ENCODE results near the gene PIERCE2.

PIERCE2 gene

DNA sequence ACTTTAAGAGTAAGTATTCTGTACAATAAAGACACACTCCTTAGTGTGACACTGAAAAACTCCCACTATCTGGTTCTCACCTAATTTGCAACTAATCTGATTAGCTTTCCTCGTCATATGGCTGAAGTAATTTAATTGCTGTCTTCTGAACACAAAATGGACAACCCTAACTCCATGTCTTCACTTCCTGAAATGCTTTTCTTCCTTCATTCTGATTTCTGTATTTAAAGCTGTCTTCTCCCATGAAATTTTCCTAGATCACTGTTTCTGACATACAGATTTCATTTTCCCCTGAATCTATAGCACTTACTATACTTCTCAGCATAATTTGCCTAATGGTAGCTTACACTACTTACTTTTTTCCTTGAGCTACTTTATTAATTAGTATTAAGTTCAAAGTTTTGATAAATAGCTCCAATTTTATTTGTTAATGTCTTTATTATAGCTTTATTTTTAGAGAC is 6.5 kb upstream of the PIERCE2 start:
- no peak for DNase-seq
- no peaks in the 10 kb centered on the region for H4K20me1 ChIP-seq (ENCODE audit: insufficient read depth, low read length)
- no peaks in the 10 kb centered on the region for H3K27me3 ChIP-seq (replicated peaks; ENCODE audit: insufficient read depth, low read length)
- no peaks in the 10 kb centered on the region for H3K36me3 ChIP-seq (replicated peaks; ENCODE audit: insufficient read depth, low read length)
- no peaks in the 10 kb centered on the region for H3K9me3 ChIP-seq (replicated peaks; ENCODE audit: insufficient read depth, low read length)
- H3K4me1 ChIP-seq (ENCODE audit: low read length): peaks cover 36% of the 10 kb centered on the region
- H3K79me2 ChIP-seq (ENCODE audit: low read length): peaks cover 90% of the 10 kb centered on the region
- H3K4me3 ChIP-seq (ENCODE audit: low read length): no peak overlapping the region
- TF ChIP-seq CTCF (IDR thresholded peaks at IDR 0.05; ENCODE audit: low read length) (no peak), EZH2 (optimal IDR thresholded peaks at IDR 0.05; ENCODE audit: low read depth, low read length) (no peak), EZH2phosphoT487 (IDR thresholded peaks at IDR 0.05; ENCODE audit: low read length) (no peak)
- H3F3A ChIP-seq (ENCODE audit: insufficient read depth, low read length): peaks cover 31% of the 10 kb centered on the region
- no peaks in the 10 kb centered on the region for H3K9me2 ChIP-seq (replicated peaks; ENCODE audit: insufficient read depth, low read length)
- peak overlapping the region; percentile 92; the same call in 1 of the 2 replicates for H3K27ac ChIP-seq (ENCODE audit: low read length)
- no peak overlapping the region for H2AFZ ChIP-seq (ENCODE audit: low read length)
- peak overlapping the region; percentile 74; the same call in 1 of the 2 replicates for H3K4me2 ChIP-seq (ENCODE audit: low read depth, low read length)
- no peak overlapping the region for H3K9ac ChIP-seq (ENCODE audit: low read length)

DNA sequence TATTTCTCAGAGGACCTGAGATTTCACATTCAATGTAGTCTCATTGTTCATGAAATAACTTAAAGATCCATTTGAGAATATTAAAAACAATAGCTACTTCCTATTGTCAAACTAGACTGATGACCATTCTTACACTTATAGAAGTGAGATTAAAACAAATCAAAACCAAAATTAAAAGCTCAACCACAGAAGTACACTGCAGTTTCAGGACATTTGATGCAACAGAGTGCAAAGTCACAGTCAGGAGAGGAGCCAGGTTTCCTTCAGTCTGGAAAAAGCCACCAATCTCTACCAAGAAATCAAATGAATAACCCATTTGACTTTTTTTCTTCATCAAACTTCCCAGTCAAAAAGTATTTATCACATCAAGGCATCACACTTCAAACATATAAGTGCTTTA is 5.6 kb upstream of the PIERCE2 start:
- peak overlapping the region; percentile 58 for H3K9ac ChIP-seq (ENCODE audit: low read length)
- no peaks in the 10 kb centered on the region for H3K9me2 ChIP-seq (replicated peaks; ENCODE audit: insufficient read depth, low read length)
- peaks cover 37% of the 10 kb centered on the region for H3F3A ChIP-seq (ENCODE audit: insufficient read depth, low read length)
- no peak overlapping the region for H2AFZ ChIP-seq (ENCODE audit: low read length)
- no peaks in the 10 kb centered on the region for H3K27me3 ChIP-seq (replicated peaks; ENCODE audit: insufficient read depth, low read length)
- H3K4me1 ChIP-seq (ENCODE audit: low read length): peaks cover 36% of the 10 kb centered on the region
- H3K4me3 ChIP-seq (ENCODE audit: low read length): peak overlapping the region; percentile 39
- H3K4me2 ChIP-seq (ENCODE audit: low read depth, low read length): peak overlapping the region; percentile 74
- TF ChIP-seq EZH2 (optimal IDR thresholded peaks at IDR 0.05; ENCODE audit: low read depth, low read length): no peak
- no peak for TF ChIP-seq EZH2phosphoT487 (IDR thresholded peaks at IDR 0.05; ENCODE audit: low read length)
- no peak for TF ChIP-seq CTCF (IDR thresholded peaks at IDR 0.05; ENCODE audit: low read length)
- H3K36me3 ChIP-seq (replicated peaks; ENCODE audit: insufficient read depth, low read length): no peaks in the 10 kb centered on the region
- no peaks in the 10 kb centered on the region for H3K9me3 ChIP-seq (replicated peaks; ENCODE audit: insufficient read depth, low read length)
- no peaks in the 10 kb centered on the region for H4K20me1 ChIP-seq (ENCODE audit: insufficient read depth, low read length)
- peak overlapping the region; percentile 92 for H3K27ac ChIP-seq (ENCODE audit: low read length)
- H3K79me2 ChIP-seq (ENCODE audit: low read length): peaks cover 89% of the 10 kb centered on the region
- peak; percentile 72 for DNase-seq

DNA sequence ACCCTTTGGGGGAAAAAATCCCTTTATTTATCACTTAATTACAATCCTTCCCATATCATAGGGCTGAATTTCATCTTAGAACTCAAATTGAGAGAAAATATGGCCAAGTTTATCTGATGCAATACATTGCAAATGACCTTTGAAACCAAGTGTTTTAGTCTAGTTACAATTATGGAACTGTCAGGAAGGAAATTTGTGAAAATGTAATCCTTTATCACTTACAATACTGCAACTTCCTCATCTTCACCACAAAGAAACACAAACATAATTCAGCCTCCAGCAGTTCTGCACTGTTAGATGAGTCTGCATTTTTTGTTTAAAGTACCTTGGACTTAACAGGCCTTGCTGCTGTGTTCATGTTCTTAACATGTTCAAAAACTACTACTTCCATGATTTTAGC is 4.8 kb upstream of the PIERCE2 start:
- Histone ChIP-seq H3K9ac (ENCODE audit: low read length) (peak overlapping the region; percentile 58), H3K79me2 (ENCODE audit: low read length) (peaks cover 82% of the 10 kb centered on the region), H3K4me1 (ENCODE audit: low read length) (peaks cover 36% of the 10 kb centered on the region), H3K4me3 (ENCODE audit: low read length) (peak overlapping the region; percentile 39), H3K27ac (ENCODE audit: low read length) (peak overlapping the region; percentile 92), H4K20me1 (ENCODE audit: insufficient read depth, low read length) (no peaks in the 10 kb centered on the region), H3F3A (ENCODE audit: insufficient read depth, low read length) (peaks cover 43% of the 10 kb centered on the region), H3K4me2 (ENCODE audit: low read depth, low read length) (peak overlapping the region; percentile 74), H3K36me3 (replicated peaks; ENCODE audit: insufficient read depth, low read length) (no peaks in the 10 kb centered on the region), H3K9me2 (replicated peaks; ENCODE audit: insufficient read depth, low read length) (no peaks in the 10 kb centered on the region), H2AFZ (ENCODE audit: low read length) (no peak overlapping the region), H3K9me3 (replicated peaks; ENCODE audit: insufficient read depth, low read length) (no peaks in the 10 kb centered on the region), H3K27me3 (replicated peaks; ENCODE audit: insufficient read depth, low read length) (no peaks in the 10 kb centered on the region)
- no peak for TF ChIP-seq EZH2phosphoT487 (IDR thresholded peaks at IDR 0.05; ENCODE audit: low read length)
- no peak for TF ChIP-seq CTCF (IDR thresholded peaks at IDR 0.05; ENCODE audit: low read length)
- no peak for TF ChIP-seq EZH2 (optimal IDR thresholded peaks at IDR 0.05; ENCODE audit: low read depth, low read length)
- peak; percentile 85 for DNase-seq
